HG03064 (cell line): Measurements from ENCODE around the gene GNPTAB.

Source experiments
- ATAC-seq: cut with Tn5 transposase; IDR thresholded peaks from one replicate; pipeline ENCODE4 v1.9.1; 2021; ENCODE audit warnings: low read depth; ENCODE audit not compliant: unreplicated experiment

GNPTAB gene

GRCh38 chr12:101700299-101700820 is 130.4 kb downstream of the GNPTAB start:
- no peak for ATAC-seq

DNA sequence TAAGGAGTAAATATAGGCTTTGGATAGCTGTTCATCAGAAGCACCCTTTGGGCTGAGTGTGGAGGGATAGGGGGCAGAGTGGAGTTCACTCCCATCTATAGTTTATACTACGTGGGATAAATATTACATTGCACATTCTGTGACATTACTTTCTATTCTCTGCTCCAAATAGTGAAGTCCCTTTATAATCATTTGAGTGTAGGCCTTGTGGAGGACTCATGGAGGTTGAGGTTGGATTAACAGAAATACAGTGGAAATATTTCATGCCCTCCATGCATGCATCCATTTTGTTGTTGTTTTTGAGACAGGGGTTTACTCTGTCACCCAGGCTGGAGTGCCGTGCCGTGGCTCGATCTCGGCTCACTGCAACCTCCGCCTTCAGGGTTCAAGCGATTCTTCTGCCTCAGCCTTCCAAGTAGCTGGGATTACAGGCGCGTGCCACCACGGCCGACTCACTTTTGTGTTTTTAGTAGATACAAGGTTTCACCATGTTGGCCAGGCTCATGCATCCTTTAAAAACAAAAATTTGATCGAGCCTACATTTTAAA is 131.9 kb downstream of the GNPTAB start:
- no peak for ATAC-seq

DNA sequence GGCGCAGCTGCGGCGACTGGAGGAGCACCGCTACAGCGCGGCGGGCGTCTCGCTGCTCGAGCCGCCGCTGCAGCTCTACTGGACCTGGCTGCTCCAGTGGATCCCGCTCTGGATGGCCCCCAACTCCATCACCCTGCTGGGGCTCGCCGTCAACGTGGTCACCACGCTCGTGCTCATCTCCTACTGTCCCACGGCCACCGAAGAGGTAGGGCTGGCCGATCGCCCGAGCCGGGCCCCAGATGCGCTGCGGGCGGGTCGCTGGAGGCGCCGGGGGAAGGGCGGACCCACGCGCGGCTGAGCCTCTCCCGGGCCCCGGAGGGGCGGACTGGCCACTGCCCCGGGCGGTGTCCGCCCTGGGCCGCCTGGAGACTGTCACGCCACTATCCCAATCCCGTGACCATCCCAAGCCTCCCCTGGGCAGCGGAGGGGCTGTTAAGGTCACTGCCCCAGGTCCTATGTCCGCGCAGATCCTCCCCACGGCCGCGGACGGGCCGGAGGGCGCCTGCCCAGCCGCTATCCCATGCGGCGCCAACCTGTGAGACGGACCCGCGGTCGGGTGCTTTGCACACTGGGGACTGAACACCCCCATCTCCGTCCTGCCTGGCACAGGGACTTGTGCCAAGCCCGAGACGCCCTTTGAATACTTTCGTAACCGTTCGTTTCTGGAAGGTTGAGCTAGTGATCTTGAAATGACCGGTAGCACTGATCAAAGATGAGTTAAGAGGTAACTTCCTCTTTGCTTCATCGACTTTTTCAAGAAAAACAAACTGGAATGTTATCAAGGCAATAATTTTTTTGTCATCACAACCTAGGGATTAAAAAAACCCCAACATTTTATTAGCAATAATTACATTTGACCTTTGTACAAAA is 132.6 kb downstream of the GNPTAB start:
- ATAC-seq: peak; percentile 39

GRCh38 chr12:101697197-101697929 is 133.4 kb downstream of the GNPTAB start, which contains the start of gene CHPT1:
TSS of gene CHPT1 (plus strand) at chr12:101697640. CDS start at chr12:101697862, 222 bp downstream.
- peak; percentile 59 for ATAC-seq

DNA sequence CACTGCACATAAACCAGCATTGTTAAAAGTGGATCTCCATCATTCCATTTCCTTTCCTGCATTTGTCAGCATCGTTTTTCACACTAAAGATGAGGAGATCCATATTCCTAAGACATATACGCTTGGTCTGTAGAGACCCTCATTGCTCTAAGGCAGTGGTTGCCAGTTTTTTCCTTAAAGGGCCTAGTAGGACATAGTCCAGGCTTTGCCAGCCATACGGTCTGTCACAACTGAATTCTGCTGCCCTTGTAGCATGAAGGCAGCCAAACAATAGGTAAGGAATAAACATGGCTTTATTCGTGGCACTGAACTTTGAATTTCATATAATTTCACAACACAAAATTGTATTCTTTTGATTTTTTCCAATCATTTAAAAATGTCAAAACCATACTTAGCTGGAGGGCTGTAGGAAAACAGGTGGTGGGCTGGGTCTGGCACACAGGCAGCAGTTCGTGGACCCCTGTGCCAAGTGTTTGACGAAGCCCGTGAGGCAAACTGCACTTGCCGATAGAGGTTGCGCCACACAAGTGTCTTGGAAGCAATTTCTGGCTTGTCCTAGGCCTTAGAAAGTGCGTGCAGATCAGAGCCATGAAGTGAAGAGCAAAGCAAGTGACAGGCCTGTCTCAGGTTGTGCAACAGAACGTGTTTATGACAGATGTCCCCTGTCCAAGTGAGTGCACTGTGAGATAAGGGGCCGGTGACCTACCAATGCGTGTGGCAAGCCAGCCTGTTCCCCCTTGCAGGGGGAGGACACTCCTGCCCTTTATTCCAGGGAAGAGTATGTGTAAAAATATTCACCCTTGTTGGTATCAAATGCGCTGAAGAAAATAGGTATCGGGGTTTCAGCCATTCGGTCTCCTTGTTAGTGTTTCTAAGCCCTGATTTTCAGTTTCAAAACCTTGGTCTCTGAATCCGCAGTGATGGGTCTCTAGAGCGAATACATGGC is 134.2 kb downstream of the GNPTAB start:
- ATAC-seq: no peak

GRCh38 chr12:101695706-101696105 is 135.1 kb downstream of the GNPTAB start:
- ATAC-seq: no peak
